SU-DHL-6 (cell line): ENCODE results near the gene DNAJC28.

Experiments
- H2AFZ ChIP-seq: fragments of 200-600 bp; sonication (generic); 2 replicates; pipeline ENCODE4 v1.6.1; 2014; ENCODE audit warnings: low read depth, mild to moderate bottlenecking, moderate library complexity, mixed read lengths, antibody characterized with exemption, low read length; ENCODE audit not compliant: severe bottlenecking
- H3F3A ChIP-seq: fragments of 200-600 bp; shearing (Covaris generic); 2 replicates; pipeline ENCODE4 v1.6.0; 2016; ENCODE audit warnings: antibody characterized with exemption, mild to moderate bottlenecking; ENCODE audit not compliant: insufficient read depth
- H3K27ac ChIP-seq: fragments of 200-600 bp; sonication (generic); 2 replicates; pipeline ENCODE4 v1.5.1; 2016; ENCODE audit warnings: low read depth, mild to moderate bottlenecking, low read length, moderate library complexity, mixed read lengths
- H3K27me3 ChIP-seq: fragments of 200-600 bp; sonication (generic), shearing (Covaris generic); 2 replicates; pipeline ENCODE4 v1.6.0; 2014; ENCODE audit warnings: mild to moderate bottlenecking, low read length
- H3K36me3 ChIP-seq: fragments of 200-600 bp; sonication (generic); 2 replicates; pipeline ENCODE4 v1.6.1; 2014; ENCODE audit warnings: mild to moderate bottlenecking, low read length, mixed read lengths
- H3K4me2 ChIP-seq: fragments of 300-600, 200-600 bp; shearing (Covaris generic), sonication (generic); 2 replicates; pipeline ENCODE4 v1.6.0; 2014; ENCODE audit warnings: low read length, low read depth, mild to moderate bottlenecking; ENCODE audit not compliant: poor library complexity, severe bottlenecking
- H3K4me3 ChIP-seq: fragments of 200-600 bp; sonication (generic); 2 replicates; pipeline ENCODE4 v1.5.1; 2014; ENCODE audit warnings: antibody characterized with exemption, low read length, mild to moderate bottlenecking, mixed read lengths; ENCODE audit not compliant: insufficient read depth, poor library complexity, severe bottlenecking
- H3K79me2 ChIP-seq: fragments of 200-600 bp; sonication (generic); 2 replicates; pipeline ENCODE4 v1.6.1; 2014; ENCODE audit warnings: mild to moderate bottlenecking, low read length, moderate library complexity; ENCODE audit not compliant: insufficient read depth
- H3K9ac ChIP-seq: fragments of 200-600 bp; sonication (generic); 2 replicates; pipeline ENCODE4 v1.7.0; 2014; ENCODE audit warnings: mild to moderate bottlenecking, low read length
- H3K9me2 ChIP-seq: fragments of 200-600 bp; sonication (generic); replicated peaks from 2 replicates; pipeline ENCODE4 v1.6.1; 2014; ENCODE audit warnings: low read length; ENCODE audit not compliant: insufficient read depth
- H3K9me3 ChIP-seq: fragments of 200-600 bp; sonication (generic); 2 replicates; pipeline ENCODE4 v1.6.1; 2014; ENCODE audit warnings: low read length, mixed read lengths; ENCODE audit not compliant: insufficient read depth
- H4K20me1 ChIP-seq: fragments of 200-600 bp; sonication (generic); 2 replicates; pipeline ENCODE4 v1.6.1; 2014; ENCODE audit warnings: low read depth, mild to moderate bottlenecking, antibody characterized with exemption, low read length, moderate library complexity, mixed read lengths
- EZH2phosphoT487 ChIP-seq: fragments of 200-600 bp; sonication (generic), shearing (Covaris generic); conservative IDR thresholded peaks from 2 replicates; pipeline ENCODE4 v1.6.1; 2018; ENCODE audit warnings: mild to moderate bottlenecking, antibody characterized with exemption, low read length, moderate library complexity, mixed read lengths
- TF ChIP-seq, protein P1 (sequence below): fragments of 200-600 bp; sonication (generic); IDR thresholded peaks from one replicate; pipeline ENCODE4 v1.5.1; 2017; ENCODE audit warnings: antibody characterized with exemption, mild to moderate bottlenecking, low read length, moderate library complexity; ENCODE audit not compliant: insufficient read depth, poor library complexity, severe bottlenecking

The DNAJC28 gene, protein sequence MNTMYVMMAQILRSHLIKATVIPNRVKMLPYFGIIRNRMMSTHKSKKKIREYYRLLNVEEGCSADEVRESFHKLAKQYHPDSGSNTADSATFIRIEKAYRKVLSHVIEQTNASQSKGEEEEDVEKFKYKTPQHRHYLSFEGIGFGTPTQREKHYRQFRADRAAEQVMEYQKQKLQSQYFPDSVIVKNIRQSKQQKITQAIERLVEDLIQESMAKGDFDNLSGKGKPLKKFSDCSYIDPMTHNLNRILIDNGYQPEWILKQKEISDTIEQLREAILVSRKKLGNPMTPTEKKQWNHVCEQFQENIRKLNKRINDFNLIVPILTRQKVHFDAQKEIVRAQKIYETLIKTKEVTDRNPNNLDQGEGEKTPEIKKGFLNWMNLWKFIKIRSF

DNA sequence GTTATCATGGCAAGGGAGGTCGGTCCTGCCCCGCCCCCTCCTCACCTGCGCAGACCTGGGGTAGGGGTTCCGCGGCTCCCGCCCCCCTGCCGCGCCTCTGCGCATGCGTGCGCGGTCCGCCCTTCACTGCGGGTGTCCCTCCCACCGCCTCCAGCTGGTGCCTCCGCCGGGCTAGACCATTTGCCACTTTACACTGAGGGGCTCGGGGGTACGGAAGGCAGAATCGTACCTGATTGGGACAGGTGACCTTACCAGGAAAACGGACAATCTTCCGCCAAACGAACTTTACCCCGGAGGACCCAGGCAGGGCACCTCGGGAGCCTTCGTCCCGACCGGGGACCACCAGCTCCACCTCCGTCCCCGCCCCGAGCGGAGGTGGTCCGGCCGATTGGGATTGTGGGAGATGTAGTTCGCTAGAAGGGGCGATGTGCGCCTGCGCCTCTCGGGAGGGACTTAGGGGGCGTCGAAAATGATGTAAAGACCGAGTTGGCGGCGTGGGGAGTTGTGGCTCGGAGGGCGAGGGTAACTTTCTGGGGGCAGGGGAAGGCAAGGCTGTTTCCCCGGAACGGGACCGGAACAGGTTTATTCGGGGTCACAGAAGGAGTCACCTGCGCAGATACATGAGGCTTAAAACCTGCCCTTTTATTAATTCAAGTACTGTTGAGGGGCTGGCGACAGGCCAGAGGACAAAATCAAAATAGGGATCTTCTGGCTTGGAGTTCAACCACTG is at the start of gene DNAJC28:
Gene DNAJC28, minus strand, starts transcription at position 344 of the 730 bp plus-strand sequence. CDS start 2,323 bp downstream, outside the sequence.
- TF ChIP-seq EZH2phosphoT487 = no peak
- TF ChIP-seq, protein P1, sequence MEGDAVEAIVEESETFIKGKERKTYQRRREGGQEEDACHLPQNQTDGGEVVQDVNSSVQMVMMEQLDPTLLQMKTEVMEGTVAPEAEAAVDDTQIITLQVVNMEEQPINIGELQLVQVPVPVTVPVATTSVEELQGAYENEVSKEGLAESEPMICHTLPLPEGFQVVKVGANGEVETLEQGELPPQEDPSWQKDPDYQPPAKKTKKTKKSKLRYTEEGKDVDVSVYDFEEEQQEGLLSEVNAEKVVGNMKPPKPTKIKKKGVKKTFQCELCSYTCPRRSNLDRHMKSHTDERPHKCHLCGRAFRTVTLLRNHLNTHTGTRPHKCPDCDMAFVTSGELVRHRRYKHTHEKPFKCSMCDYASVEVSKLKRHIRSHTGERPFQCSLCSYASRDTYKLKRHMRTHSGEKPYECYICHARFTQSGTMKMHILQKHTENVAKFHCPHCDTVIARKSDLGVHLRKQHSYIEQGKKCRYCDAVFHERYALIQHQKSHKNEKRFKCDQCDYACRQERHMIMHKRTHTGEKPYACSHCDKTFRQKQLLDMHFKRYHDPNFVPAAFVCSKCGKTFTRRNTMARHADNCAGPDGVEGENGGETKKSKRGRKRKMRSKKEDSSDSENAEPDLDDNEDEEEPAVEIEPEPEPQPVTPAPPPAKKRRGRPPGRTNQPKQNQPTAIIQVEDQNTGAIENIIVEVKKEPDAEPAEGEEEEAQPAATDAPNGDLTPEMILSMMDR = no peak
- Histone ChIP-seq H3K27me3 (no peaks in the 10 kb centered on the region), H3K9ac (peak within 1 kb of the TSS; percentile 57), H4K20me1 (no peaks in the 10 kb centered on the region), H3K9me2 (no peaks in the 10 kb centered on the region), H3K36me3 (no peaks in the 10 kb centered on the region), H3K27ac (peak within 1 kb of the TSS; percentile 34; the same call in 1 of the 2 replicates), H3K9me3 (no peaks in the 10 kb centered on the region), H2AFZ (peak within 1 kb of the TSS; percentile 98), H3K4me3 (peak within 1 kb of the TSS; percentile 62), H3F3A (0 out of 2 replicates have a peak, but pooled peaks cover 1% of the 10 kb centered on the region), H3K79me2 (no peaks in the 10 kb centered on the region), H3K4me2 (peak within 1 kb of the TSS; percentile 72)

DNA sequence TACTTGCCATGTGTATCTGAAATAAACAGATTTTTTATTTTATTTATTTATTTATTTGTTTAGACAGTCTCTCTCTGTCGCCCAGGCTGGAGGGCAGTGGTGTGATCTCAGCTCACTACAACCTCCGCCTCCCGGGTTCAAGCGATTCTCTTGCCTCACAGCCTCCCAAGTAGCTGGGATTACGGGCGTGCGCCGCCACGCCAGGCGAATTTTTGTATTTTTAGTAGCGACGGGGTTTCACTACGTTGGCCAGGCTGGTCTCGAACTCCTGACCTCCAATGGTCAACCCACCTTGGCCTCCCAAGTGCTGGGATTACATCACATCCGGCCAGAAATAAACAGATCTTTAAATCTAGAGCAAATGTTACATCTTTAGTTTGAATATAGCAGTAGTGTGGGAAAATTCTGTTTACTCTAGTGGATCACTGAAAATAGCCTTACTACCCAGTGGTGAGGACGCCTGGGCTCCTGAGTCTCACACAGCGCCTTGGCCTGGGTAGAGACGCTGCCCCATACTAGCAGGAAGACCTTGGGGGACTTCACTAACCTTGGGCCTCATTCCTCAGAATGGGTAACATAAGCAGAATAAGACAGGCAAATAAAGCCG is 49.7 kb upstream of the DNAJC28 start:
- peaks cover 86% of the 10 kb centered on the region for H3K79me2 ChIP-seq
- peaks cover 36% of the 10 kb centered on the region for H3K36me3 ChIP-seq
- peaks cover 28% of the 10 kb centered on the region for H4K20me1 ChIP-seq
- no peak for TF ChIP-seq EZH2phosphoT487
- TF ChIP-seq, protein P1 = no peak
- peak overlapping the region; percentile 73 for H3K4me2 ChIP-seq
- H2AFZ ChIP-seq = peak overlapping the region; percentile 3
- peak overlapping the region; percentile 78 for H3K4me3 ChIP-seq
- no peaks in the 10 kb centered on the region for H3K9me2 ChIP-seq
- no peaks in the 10 kb centered on the region for H3K9me3 ChIP-seq
- peaks cover 30% of the 10 kb centered on the region for H3F3A ChIP-seq
- no peaks in the 10 kb centered on the region for H3K27me3 ChIP-seq
- H3K27ac ChIP-seq = peak overlapping the region; percentile 91
- H3K9ac ChIP-seq = peak overlapping the region; percentile 78

DNA sequence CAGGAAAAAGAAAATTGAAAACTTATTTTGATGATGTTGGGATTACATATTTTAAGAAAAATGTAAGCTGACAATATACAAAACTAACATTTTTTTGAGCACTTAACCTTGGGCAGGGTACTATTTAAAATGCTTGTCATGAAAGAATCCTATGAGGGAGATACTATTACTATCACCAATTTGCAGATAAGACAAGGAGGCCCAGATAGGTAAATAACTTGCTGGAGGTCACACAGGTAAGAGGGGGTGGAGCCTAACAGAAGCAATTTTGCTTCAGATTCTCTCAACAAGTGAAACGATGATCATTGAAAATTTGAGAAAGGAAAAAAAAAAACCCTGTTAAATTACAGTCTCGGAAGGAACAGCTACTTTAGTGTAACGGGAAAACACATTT is 49.2 kb upstream of the DNAJC28 start:
- TF ChIP-seq EZH2phosphoT487 = no peak
- TF ChIP-seq, protein P1 = no peak
- H4K20me1 ChIP-seq = peaks cover 23% of the 10 kb centered on the region
- peaks cover 31% of the 10 kb centered on the region for H3K36me3 ChIP-seq
- no peaks in the 10 kb centered on the region for H3K9me2 ChIP-seq
- peak overlapping the region; percentile 78 for H3K9ac ChIP-seq
- H3K27ac ChIP-seq = peak overlapping the region; percentile 91; the same call in 1 of the 2 replicates
- H3K27me3 ChIP-seq = no peaks in the 10 kb centered on the region
- H3K4me2 ChIP-seq = peak overlapping the region; percentile 73
- peaks cover 83% of the 10 kb centered on the region for H3K79me2 ChIP-seq
- H3F3A ChIP-seq = peaks cover 30% of the 10 kb centered on the region
- peak overlapping the region; percentile 78 for H3K4me3 ChIP-seq
- H3K9me3 ChIP-seq = no peaks in the 10 kb centered on the region
- H2AFZ ChIP-seq = no peak overlapping the region
